Embryonic facial prominence (tissue), 1 donor: ENCODE measurements around the gene CLNK.
"Not testable (repeated sequence)": the region's sequence is repeated elsewhere in the genome, so short reads cannot be mapped to it uniquely, and the experiment has no call there.

Experiments used
- DNase-seq: peaks from one replicate; pipeline ENCODE4 v3.0.0-alpha.2; 2016; ENCODE audit errors: extremely low spot score

CLNK gene

GRCh38 chr4:10577018-10577417 is 107.5 kb downstream of the CLNK start:
- no peak for DNase-seq

- DNase-seq, result no peak
Observed at GRCh38 chr4:10576236-10576635, 108.3 kb downstream of the CLNK start.

- DNase-seq, result no peak
Observed at GRCh38 chr4:10575414-10575813, 109.2 kb downstream of the CLNK start.

GRCh38 chr4:10574553-10574952 is 110.0 kb downstream of the CLNK start:
- not testable (repeated sequence) for DNase-seq

GRCh38 chr4:10571909-10572308 is 112.7 kb downstream of the CLNK start:
- no peak for DNase-seq

GRCh38 chr4:10569491-10569890 is 115.1 kb downstream of the CLNK start:
- DNase-seq, result no peak

- no peak for DNase-seq
Observed at GRCh38 chr4:10567766-10568165, 116.8 kb downstream of the CLNK start.

GRCh38 chr4:10565166-10565780 is 119.3 kb downstream of the CLNK start:
- no peak for DNase-seq

- DNase-seq, result peak; percentile 37
Observed at GRCh38 chr4:10554694-10555093, 129.9 kb downstream of the CLNK start.

DNA sequence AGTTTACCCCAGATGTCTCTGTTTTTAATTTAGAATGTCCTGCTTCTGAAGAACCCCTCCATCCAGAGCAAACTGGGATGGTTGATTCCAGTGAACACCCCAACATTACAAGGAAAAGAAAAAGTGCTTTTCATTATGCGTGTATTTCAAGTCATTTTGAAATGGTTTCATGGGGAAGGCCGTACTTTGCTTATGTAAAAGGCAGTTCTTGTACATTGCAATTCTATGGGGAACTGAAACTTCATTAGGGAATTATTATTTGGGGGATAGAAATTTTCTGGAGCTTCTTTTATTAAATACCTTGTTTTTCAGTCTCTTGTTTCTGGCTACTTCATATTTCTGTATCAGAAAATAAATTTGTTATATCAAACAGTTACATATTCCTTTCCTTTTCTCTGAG is 130.4 kb downstream of the CLNK start:
- DNase-seq, result no peak

DNA sequence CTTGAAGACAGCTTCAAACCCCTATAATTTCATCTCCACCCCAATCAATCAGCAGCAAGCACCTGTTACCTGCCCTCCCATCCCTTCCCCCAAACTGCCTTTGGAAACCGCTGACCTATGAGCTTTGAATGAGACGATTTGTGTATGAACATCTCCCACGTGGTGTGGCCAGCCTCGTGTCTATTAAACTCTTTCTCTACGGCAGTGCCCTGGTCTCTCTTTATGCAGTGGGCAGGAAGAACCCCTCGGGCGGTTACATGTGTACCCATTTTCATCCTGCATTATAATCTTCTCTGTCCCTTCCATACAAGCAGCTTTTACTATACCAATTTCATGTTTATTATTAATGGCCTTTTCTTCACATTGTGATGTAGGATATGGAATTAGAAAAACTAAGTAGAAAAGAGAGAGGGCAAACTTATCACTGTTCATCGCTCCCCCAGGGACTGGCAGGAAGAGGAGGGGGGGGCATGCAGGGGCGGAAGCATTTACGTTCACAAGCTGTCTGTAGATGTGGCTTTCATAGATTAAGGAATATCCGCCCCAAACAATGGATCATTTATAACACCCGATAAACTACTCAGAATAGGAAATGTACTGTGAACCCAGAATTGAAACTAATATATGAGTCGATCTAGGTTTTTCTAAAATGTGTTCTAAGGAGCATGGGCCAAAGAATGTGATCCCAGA is 131.8 kb downstream of the CLNK start:
- no peak for DNase-seq

- no peak for DNase-seq
Observed at GRCh38 chr4:10535912-10536311, 148.7 kb downstream of the CLNK start.

- no peak for DNase-seq
Observed at GRCh38 chr4:10534820-10535219, 149.7 kb downstream of the CLNK start.

GRCh38 chr4:10532155-10532554 is 152.4 kb downstream of the CLNK start:
- no peak for DNase-seq

- DNase-seq, result no peak
Observed at GRCh38 chr4:10530137-10530786, 154.3 kb downstream of the CLNK start.

DNA sequence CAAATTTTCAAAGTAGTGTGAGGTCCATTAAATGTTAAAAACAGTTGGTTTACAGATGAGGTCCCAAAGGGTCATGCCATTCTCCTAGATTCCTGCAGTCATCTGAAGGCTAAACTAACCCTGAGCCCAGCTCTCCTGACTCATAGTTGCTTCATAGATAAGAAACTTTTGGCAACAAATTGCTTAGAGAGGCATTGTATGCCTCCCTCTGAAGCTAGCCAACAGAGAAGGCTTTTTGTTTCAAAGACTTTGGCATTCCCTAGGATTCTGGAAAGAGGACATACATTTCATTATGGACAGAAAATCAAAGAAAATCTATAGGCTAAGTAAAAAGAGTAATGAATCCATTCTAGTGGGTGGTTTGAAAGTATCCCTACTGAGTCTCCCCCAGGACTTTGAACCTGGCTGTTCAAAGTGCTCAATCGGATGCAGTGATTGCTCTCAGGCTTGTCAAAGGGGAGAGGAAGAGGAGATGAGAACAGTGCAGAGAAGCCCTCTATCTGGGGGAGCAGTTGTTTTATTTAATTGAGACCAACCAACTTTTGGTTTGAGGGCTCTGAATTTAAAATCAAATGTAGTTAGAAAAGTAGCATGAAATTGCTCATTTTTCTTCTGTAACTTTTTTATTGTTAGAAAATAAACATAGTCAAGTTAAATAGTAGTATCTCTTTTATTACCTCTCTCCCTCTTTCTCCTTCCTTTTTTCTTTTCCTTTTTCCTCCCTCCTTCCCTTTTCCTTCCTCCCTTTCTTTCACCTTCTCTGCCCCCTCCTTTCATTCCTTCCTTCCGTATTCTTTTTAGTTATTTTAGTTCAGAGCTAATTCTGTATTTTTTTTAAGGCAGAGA is 155.1 kb downstream of the CLNK start:
- DNase-seq, result no peak

GRCh38 chr4:10527438-10527837 is 157.1 kb downstream of the CLNK start:
- DNase-seq, result no peak

GRCh38 chr4:10526429-10527222 is 157.9 kb downstream of the CLNK start:
- no peak for DNase-seq

- DNase-seq, result no peak
Observed at GRCh38 chr4:10524196-10524833, 160.3 kb downstream of the CLNK start.

DNA sequence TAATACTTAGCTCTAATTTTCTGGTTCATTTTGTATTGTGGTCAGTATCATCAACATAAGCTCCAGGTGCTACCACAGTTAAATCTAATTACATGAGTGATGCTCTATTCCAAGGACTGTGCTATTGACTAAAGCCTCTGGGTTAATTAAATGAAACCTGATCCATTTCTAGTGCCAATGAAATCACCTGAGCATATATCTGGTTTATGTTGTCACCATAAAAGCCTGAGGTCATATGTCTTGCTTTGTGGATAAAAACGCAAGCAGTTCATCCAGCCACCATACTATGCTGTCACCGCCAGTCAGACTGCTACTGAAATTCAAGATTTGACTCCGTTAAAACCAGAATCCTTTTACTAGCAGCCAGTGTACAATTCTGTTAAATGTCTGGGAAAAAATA is 163.1 kb downstream of the CLNK start:
- DNase-seq, result no peak

- DNase-seq, result no peak
Observed at GRCh38 chr4:10509733-10510132, 174.8 kb downstream of the CLNK start.
